22Rv1 (cell line): ENCODE results near the gene AKR1D1.
A peak's percentile ranks its signal among the peaks of the same experiment; 100 is the strongest.

Experiments
- H3K27ac ChIP-seq: fragments of 450-650 bp; 2 replicates; pipeline ENCODE4 v1.5.1; 2017
- ZFX ChIP-seq: fragments of 450-650 bp; IDR thresholded peaks from 2 replicates; pipeline ENCODE4 v1.6.1; 2017; ENCODE audit warnings: antibody characterized with exemption, borderline replicate concordance
- TF ChIP-seq, protein P1 (sequence below): fragments of 450-650 bp; IDR thresholded peaks from 2 replicates; pipeline ENCODE4 v1.5.1; 2017; ENCODE audit warnings: mild to moderate bottlenecking

AKR1D1 gene

DNA sequence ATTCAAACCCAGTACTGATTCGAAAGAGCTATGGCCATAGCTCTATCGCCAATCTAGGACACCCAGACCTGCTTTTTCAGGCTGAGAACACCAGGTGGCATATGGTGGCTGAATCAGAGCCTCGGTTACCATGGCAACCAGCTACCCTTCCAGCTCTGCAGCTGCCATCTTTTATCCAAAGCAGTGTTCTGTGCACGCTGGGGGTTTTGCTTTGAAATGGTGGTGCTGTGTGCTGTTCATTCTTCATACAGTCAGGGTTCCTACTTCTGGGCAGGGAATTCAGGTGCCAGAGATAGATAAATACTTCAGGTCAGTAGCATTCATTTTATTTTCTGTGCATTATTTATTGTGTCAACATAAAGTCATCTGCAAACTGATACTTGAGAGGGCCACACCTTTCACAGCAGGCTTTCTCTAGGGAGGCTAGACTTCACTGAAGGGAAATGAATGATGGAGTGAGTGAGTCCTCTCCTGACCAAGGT lies 85.4 kb downstream of the AKR1D1 start:
- TF ChIP-seq, protein P1, sequence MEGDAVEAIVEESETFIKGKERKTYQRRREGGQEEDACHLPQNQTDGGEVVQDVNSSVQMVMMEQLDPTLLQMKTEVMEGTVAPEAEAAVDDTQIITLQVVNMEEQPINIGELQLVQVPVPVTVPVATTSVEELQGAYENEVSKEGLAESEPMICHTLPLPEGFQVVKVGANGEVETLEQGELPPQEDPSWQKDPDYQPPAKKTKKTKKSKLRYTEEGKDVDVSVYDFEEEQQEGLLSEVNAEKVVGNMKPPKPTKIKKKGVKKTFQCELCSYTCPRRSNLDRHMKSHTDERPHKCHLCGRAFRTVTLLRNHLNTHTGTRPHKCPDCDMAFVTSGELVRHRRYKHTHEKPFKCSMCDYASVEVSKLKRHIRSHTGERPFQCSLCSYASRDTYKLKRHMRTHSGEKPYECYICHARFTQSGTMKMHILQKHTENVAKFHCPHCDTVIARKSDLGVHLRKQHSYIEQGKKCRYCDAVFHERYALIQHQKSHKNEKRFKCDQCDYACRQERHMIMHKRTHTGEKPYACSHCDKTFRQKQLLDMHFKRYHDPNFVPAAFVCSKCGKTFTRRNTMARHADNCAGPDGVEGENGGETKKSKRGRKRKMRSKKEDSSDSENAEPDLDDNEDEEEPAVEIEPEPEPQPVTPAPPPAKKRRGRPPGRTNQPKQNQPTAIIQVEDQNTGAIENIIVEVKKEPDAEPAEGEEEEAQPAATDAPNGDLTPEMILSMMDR = peak; percentile 90
- no peak for TF ChIP-seq ZFX
- H3K27ac ChIP-seq = no peak overlapping the region

DNA sequence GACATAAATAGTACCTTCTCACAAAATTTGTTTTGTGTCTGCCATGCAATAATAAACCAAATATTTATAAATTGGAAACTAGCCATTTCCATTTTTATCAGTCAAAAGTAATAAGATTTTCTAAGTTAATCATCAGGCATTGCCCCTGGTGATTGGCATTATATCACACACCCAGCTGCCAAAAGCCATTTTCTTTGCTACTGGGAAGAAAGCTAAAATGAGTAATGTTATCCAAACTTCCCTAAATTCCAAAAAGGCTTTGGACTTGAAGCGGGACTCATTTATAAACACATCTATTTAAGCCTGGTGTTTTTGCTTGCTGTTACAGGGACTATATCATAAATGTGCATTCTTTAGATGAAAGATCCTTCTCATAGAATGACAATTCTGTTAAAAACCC lies 86.0 kb downstream of the AKR1D1 start:
- TF ChIP-seq, protein P1 = no peak
- no peak for TF ChIP-seq ZFX

DNA sequence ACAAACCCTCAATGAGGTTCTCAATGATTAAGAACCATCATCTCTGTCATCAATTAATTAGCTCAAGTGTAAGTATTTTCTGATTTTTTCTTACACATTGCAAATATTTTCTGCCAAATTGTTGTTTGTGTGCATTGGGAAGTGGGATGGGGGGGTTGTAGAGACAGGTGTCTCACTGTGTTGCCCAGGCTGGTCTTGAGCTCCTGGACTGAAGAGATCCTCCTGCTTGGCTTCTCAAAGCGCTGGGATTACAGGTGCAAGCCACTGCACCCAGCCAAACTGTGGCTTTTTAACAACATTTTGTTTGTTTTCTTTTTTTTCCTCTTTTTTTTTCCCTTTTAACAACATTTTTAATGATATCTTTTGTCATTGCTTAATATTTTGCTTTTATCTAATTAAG lies 87.5 kb downstream of the AKR1D1 start:
- H3K27ac ChIP-seq = no peak overlapping the region
- TF ChIP-seq, protein P1 = no peak
- no peak for TF ChIP-seq ZFX

More for the DNA sequence above, 86.0 kb downstream of the AKR1D1 start:
- H3K27ac ChIP-seq = no peak overlapping the region

DNA sequence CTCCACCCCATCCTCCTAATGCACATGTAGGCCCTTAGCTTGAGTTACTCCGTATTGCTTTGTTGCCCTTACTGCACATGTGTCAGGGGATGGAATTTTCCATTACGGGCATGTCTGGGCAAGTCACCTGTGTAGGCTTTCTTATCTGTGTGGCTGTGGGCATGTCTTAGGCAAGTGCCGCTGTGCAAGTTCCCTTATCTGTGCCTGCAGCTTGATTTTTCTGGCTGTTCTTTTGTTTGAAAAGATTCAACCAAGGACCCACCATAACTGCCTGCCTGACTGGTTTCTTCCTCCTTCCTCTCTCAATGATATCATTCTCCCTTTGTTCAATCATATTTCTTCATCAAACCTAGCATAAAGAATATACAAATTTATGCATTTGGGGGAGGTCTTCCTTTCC lies 88.5 kb downstream of the AKR1D1 start:
- H3K27ac ChIP-seq = no peak overlapping the region
- TF ChIP-seq, protein P1 = no peak
- TF ChIP-seq ZFX = no peak

DNA sequence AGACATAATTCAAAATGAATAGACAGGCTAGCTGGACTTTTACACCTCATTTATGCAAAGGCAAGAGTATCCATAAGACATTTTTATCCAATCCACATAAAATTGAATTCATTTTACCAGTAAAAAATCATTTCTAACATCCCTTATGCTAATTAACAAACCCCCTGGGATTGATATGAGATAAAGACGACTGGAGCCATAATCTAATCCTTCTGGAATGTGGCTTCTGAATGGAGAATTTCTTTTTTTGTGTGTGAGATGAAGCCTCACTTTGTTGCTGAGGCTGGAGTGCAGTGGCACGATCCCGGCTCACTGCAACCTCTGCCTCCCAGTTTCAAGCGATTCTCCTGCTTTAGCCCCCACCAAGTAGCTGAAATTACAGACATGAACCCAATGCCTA lies 90.4 kb downstream of the AKR1D1 start:
- H3K27ac ChIP-seq = no peak overlapping the region
- TF ChIP-seq, protein P1 = no peak
- TF ChIP-seq ZFX = no peak

DNA sequence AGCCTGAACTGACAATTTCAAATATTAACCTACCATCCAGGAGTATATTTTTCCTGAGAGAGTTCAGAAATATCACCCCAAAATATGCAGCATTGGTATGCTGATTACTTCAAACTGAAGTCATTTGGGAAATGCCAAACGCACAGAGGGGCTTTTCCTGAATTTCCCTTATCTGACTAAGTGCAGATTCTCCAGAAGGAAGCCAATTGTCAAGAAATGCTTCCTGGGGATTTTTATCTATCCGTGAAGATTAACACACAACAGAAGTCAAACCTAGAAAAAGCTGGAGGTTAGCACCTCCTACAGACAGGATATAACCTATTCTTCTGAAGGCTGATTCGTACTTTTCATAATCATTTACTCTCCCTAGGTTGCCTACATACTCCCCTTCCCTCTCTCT lies 91.0 kb downstream of the AKR1D1 start:
- no peak overlapping the region for H3K27ac ChIP-seq

DNA sequence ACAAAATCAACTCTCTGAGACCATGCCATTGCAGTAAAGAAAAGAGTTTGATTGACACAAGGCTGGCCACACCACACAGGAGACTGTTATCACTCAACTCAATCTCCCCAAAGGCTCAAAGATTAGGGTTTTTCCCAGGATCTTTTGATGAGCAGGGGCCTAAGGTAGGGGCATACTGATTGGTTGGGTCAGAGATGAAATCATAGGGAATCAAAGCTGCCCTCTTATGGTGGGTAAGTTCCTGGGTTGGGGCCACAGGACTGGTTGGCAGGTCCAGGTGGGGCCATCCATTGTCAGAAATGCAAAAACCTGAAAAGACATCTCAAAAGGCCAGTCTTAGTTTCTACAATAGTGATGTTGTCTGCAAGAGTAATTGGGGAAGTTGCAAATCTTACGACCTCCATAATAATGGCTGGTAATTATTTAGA lies 91.6 kb downstream of the AKR1D1 start:
- H3K27ac ChIP-seq = no peak overlapping the region
- TF ChIP-seq, protein P1 = no peak
- TF ChIP-seq ZFX = no peak

More for the DNA sequence above, 91.0 kb downstream of the AKR1D1 start:
- no peak for TF ChIP-seq ZFX
- TF ChIP-seq, protein P1 = no peak
